Measurements from ENCODE around the gene URAD.

- TF ChIP-seq CTCF (conservative IDR thresholded peaks at IDR 0.05 in 1 of 2, IDR thresholded peaks at IDR 0.05 in 1 of 2; ENCODE audit: extremely low read depth in 1 of 2, insufficient read depth in 1 of 2, low read depth in 1 of 2, low read length in 2 of 2) = no peak
- TF ChIP-seq EZH2 (IDR thresholded peaks at IDR 0.05; ENCODE audit: borderline replicate concordance, low read length) = no peak
Observed at GRCh38 chr13:28027071-28027470, 38.6 kb upstream of the URAD start.
